HepG2 (cell line): ENCODE results near the gene PSMD1. TPM values are rescaled to one million over a fixed set of nuclear protein-coding genes. Genes with fewer than 3 reads are reported as not detected.

Experiments
- ATM ChIP-seq: fragments of 450-650 bp; IDR thresholded peaks from 2 replicates; pipeline ENCODE4 v1.7.1; 2017; ENCODE audit warnings: mild to moderate bottlenecking, borderline replicate concordance
- HOXA5 ChIP-seq: sonication (generic); formaldehyde crosslinking; IDR thresholded peaks from 2 replicates; pipeline ENCODE4 v1.4.0; 2020; ENCODE audit warnings: missing genetic modification reagents
- RBAK ChIP-seq: sonication (generic); formaldehyde crosslinking; IDR thresholded peaks from 2 replicates; pipeline ENCODE4 v1.5.1; 2020; ENCODE audit warnings: mild to moderate bottlenecking, missing genetic modification reagents
- SMAD3 ChIP-seq: sonication (generic); formaldehyde crosslinking; IDR thresholded peaks from 2 replicates; pipeline ENCODE4 v1.4.0; 2020; ENCODE audit warnings: missing genetic modification reagents
- TERF1 ChIP-seq: sonication (generic); formaldehyde crosslinking; IDR thresholded peaks from 2 replicates; pipeline ENCODE4 v1.8.0; 2022; ENCODE audit warnings: mild to moderate bottlenecking, missing genetic modification reagents, moderate library complexity
- U2AF1 ChIP-seq: fragments of 200-400 bp; formaldehyde crosslinking; optimal IDR thresholded peaks from 2 replicates; pipeline ENCODE3; 2017; ENCODE audit warnings: mild to moderate bottlenecking, low read depth, low read length
- ZNF143 ChIP-seq: sonication (generic); formaldehyde crosslinking; IDR thresholded peaks from 2 replicates; pipeline ENCODE4 v1.4.0; 2020; ENCODE audit warnings: missing genetic modification reagents
- ZNF670 ChIP-seq: sonication (generic); formaldehyde crosslinking; IDR thresholded peaks from 2 replicates; pipeline ENCODE4 v1.8.0; 2022; ENCODE audit warnings: mild to moderate bottlenecking, missing genetic modification reagents, borderline replicate concordance
- ZNF761 ChIP-seq: sonication (generic); formaldehyde crosslinking; conservative IDR thresholded peaks from 2 replicates; pipeline ENCODE4 v1.4.0; 2020; ENCODE audit warnings: mild to moderate bottlenecking, missing genetic modification reagents
- polyA plus RNA-seq, 8 experiments: library from polyadenylated mRNA; depleted of rRNA in 3 of 8; stranded (reverse) in 7 of 8; unstranded in 1 of 8; fragments of >200 nt; fragmentation: Illumina TruSeq in 4 of 8; extraction: Trizol in 4 of 8; gene quantifications; 2 replicates each; pipeline versions ENCODE4 v1.2.1 to v1.2.3, GENCODE V29; 2011 to 2016; ENCODE audit warnings: low read depth in 4 of 8, missing spikeins in 1 of 8, mixed read lengths in 1 of 8; ENCODE audit not compliant: insufficient read depth in 1 of 8
- total RNA-seq, 5 experiments: library from RNA; depleted of rRNA; stranded (reverse); fragments of >200 nt; fragmentation: Illumina TruSeq; extraction: Trizol; gene quantifications; 2 replicates each; pipeline ENCODE4 v1.2.3, GENCODE V29; 2016; ENCODE audit warnings: low read depth in 1 of 5
- TF ChIP-seq, protein P1 (sequence below): sonication (generic); formaldehyde crosslinking; IDR thresholded peaks from 2 replicates; pipeline ENCODE4 v1.5.0; 2020; ENCODE audit warnings: mild to moderate bottlenecking, missing genetic modification reagents, borderline replicate concordance

The PSMD1 gene
- total and polyA plus RNA-seq, 2 of the 13 experiments (the other 11 are each of a cell fraction or from before 2014, with no cell fraction given), result 136 to 191 TPM

GRCh38 chr2:231062776-231063175 lies 6.1 kb downstream of the PSMD1 start (continued):
- TF ChIP-seq, protein P1, sequence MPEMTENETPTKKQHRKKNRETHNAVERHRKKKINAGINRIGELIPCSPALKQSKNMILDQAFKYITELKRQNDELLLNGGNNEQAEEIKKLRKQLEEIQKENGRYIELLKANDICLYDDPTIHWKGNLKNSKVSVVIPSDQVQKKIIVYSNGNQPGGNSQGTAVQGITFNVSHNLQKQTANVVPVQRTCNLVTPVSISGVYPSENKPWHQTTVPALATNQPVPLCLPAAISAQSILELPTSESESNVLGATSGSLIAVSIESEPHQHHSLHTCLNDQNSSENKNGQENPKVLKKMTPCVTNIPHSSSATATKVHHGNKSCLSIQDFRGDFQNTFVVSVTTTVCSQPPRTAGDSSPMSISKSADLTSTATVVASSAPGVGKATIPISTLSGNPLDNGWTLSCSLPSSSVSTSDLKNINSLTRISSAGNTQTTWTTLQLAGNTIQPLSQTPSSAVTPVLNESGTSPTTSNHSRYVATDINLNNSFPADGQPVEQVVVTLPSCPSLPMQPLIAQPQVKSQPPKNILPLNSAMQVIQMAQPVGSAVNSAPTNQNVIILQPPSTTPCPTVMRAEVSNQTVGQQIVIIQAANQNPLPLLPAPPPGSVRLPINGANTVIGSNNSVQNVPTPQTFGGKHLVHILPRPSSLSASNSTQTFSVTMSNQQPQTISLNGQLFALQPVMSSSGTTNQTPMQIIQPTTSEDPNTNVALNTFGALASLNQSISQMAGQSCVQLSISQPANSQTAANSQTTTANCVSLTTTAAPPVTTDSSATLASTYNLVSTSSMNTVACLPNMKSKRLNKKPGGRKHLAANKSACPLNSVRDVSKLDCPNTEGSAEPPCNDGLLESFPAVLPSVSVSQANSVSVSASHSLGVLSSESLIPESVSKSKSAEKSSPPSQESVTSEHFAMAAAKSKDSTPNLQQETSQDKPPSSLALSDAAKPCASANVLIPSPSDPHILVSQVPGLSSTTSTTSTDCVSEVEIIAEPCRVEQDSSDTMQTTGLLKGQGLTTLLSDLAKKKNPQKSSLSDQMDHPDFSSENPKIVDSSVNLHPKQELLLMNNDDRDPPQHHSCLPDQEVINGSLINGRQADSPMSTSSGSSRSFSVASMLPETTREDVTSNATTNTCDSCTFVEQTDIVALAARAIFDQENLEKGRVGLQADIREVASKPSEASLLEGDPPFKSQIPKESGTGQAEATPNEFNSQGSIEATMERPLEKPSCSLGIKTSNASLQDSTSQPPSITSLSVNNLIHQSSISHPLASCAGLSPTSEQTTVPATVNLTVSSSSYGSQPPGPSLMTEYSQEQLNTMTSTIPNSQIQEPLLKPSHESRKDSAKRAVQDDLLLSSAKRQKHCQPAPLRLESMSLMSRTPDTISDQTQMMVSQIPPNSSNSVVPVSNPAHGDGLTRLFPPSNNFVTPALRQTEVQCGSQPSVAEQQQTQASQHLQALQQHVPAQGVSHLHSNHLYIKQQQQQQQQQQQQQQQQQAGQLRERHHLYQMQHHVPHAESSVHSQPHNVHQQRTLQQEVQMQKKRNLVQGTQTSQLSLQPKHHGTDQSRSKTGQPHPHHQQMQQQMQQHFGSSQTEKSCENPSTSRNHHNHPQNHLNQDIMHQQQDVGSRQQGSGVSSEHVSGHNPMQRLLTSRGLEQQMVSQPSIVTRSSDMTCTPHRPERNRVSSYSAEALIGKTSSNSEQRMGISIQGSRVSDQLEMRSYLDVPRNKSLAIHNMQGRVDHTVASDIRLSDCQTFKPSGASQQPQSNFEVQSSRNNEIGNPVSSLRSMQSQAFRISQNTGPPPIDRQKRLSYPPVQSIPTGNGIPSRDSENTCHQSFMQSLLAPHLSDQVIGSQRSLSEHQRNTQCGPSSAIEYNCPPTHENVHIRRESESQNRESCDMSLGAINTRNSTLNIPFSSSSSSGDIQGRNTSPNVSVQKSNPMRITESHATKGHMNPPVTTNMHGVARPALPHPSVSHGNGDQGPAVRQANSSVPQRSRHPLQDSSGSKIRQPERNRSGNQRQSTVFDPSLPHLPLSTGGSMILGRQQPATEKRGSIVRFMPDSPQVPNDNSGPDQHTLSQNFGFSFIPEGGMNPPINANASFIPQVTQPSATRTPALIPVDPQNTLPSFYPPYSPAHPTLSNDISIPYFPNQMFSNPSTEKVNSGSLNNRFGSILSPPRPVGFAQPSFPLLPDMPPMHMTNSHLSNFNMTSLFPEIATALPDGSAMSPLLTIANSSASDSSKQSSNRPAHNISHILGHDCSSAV (CRISPR knock-in tag), result no peak
- TF ChIP-seq RBAK (CRISPR knock-in tag), result no peak
- no peak for TF ChIP-seq ATM
- TF ChIP-seq HOXA5 (CRISPR knock-in tag), result no peak
- TF ChIP-seq U2AF1, result no peak
- no peak for TF ChIP-seq SMAD3 (CRISPR knock-in tag)
- TF ChIP-seq ZNF670, result no peak
- TF ChIP-seq ZNF143 (CRISPR knock-in tag), result no peak
- no peak for TF ChIP-seq TERF1 (CRISPR knock-in tag)
- TF ChIP-seq ZNF761 (CRISPR knock-in tag), result no peak
